Measurements from ENCODE around the gene RGS7.
"Not testable (repeated sequence)": the region's sequence is repeated elsewhere in the genome, so short reads cannot be mapped to it uniquely, and the experiment has no call there.

RGS7 gene

DNA sequence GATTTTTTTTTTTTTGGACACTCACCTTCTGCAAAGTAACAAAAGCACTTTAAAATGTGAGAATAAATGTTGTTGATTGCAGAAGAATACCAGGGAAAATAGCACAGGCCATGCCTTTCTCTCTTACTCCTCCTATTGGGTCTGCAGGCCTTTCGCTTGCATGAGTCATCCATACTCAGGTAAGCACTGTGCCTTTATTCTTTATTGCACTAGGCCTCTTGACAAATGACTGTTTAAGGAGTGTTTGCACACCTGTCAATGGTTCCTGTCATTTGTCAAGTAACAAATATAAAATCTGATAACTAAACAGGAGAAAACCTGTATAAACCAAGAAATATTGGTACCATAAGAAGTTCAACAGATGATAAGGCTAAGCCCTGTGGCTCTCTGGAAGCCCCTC, 106.5 kb downstream of the RGS7 start:
- Histone ChIP-seq H3K36me3 (no peaks in the 10 kb centered on the region), H3K4me1 (no peaks in the 10 kb centered on the region), H3K27ac (no peak overlapping the region), H3K27me3 (no peaks in the 10 kb centered on the region), H3K4me2 (no peak overlapping the region), H3K9me3 (no peaks in the 10 kb centered on the region), H4K20me1 (no peaks in the 10 kb centered on the region), H3K4me3 (no peak overlapping the region), H3K9ac (no peak overlapping the region)
- TF ChIP-seq Cebpa-rat (IDR thresholded peaks at IDR 0.05) = no peak

DNA sequence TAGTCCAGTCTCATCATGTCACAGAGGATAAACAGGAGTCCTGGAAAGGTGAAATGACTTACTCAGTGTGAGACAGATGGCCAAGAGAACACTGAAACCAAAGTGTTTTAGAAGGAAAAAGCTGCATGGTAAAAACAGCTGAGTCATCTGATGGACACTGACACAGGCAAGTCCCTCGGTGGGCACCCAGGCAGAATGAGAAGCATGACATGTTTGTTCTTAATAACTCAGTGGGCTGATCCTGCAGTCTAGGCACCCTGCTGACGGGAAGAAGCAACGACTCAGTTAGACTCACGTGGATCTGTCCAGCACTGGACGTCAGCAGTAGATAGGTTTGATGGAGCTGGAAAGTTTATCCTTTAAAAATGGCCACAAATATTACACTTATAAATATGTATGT, 116.9 kb downstream of the RGS7 start:
- H4K20me1 ChIP-seq = no peaks in the 10 kb centered on the region
- H3K4me2 ChIP-seq = no peak overlapping the region
- no peaks in the 10 kb centered on the region for H3K36me3 ChIP-seq
- H3K9me3 ChIP-seq = no peaks in the 10 kb centered on the region
- H3K27ac ChIP-seq = no peak overlapping the region
- no peaks in the 10 kb centered on the region for H3K4me1 ChIP-seq
- no peak for TF ChIP-seq Cebpa-rat (IDR thresholded peaks at IDR 0.05)
- H3K4me3 ChIP-seq = no peak overlapping the region
- H3K27me3 ChIP-seq = no peaks in the 10 kb centered on the region
- no peak overlapping the region for H3K9ac ChIP-seq

DNA sequence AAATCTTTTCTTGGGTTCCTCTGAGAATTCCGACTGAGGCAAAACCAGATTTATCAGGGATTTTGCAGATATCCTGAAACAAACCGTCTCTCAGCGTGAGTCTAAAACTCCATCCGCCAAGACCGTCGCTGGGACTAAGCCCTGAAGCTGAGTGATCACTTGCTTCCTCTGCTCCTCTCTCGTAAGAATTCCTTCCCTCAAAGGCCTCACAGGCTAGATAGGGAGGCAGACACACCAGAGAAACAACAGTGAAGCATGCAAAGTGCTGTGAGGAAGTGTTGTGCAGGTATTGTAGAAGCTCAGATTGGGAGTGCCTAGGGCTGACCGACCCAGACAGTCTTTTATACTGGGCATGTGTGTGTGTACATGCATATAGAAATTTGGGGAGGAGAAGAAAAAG, 119.1 kb downstream of the RGS7 start:
- Histone ChIP-seq H3K27ac (no peak overlapping the region), H3K4me3 (no peak overlapping the region), H3K27me3 (no peaks in the 10 kb centered on the region), H3K9ac (no peak overlapping the region), H4K20me1 (no peaks in the 10 kb centered on the region), H3K4me1 (no peaks in the 10 kb centered on the region), H3K4me2 (no peak overlapping the region), H3K9me3 (no peaks in the 10 kb centered on the region), H3K36me3 (no peaks in the 10 kb centered on the region)
- TF ChIP-seq Cebpa-rat (IDR thresholded peaks at IDR 0.05) = no peak

DNA sequence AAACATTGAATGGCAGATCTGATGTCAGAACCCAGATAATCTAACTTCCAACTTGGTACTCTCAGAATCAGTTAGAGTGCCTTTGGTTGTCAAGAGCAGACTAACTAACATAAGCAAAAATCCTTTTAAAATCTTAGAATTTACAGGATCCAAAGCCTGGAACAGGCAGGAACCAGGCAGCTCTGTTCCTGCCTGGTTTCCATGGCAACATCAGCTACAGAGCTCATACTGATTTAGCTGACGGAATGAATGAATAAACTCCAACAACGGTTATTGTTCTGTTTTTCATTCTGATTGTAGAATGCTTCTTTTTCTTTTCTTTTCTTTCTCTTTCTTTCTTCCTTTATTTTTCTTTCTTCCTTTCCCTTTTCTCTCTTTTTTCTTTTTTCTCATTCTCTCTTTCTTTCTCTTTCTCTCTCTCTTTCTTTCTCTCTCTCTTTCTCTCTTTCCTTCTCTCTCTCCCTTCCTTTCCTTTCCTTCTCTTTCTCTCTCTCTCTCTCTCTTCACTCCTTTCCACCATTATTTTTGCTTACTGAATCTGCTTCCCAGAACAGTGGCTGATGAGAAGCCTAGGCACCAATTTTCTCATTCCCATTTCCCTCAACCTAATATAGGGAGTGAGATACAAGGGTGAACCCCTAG, 121.6 kb downstream of the RGS7 start:
- Histone ChIP-seq H3K36me3 (no peaks in the 10 kb centered on the region), H3K27ac (no peak overlapping the region), H4K20me1 (no peaks in the 10 kb centered on the region), H3K9me3 (no peaks in the 10 kb centered on the region), H3K4me2 (no peak overlapping the region), H3K27me3 (no peaks in the 10 kb centered on the region), H3K9ac (no peak overlapping the region), H3K4me3 (no peak overlapping the region), H3K4me1 (no peaks in the 10 kb centered on the region)
- no peak for TF ChIP-seq Cebpa-rat (IDR thresholded peaks at IDR 0.05)

DNA sequence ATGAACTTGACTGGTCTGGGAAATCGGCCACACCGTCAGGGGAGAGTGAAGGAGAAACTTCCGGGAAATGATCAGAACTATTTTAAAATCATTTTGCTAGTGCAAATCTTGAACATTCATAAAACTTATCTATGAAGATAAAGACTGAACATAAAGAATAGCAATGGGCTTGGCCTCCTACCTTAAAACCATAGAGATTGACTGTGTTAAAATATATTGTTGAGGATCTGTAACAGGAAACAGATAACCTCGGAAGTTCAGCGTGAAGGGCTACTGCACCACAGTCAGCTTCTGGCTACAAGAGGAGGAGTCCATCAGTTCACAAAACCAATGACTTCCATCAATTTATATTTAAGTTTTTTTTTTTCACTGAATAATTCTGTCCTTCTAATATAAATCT, 127.3 kb downstream of the RGS7 start:
- H3K4me1 ChIP-seq = no peaks in the 10 kb centered on the region
- H3K36me3 ChIP-seq = no peaks in the 10 kb centered on the region
- no peak overlapping the region for H3K9ac ChIP-seq
- no peaks in the 10 kb centered on the region for H4K20me1 ChIP-seq
- H3K27me3 ChIP-seq = no peaks in the 10 kb centered on the region
- no peak overlapping the region for H3K27ac ChIP-seq
- H3K9me3 ChIP-seq = no peaks in the 10 kb centered on the region
- H3K4me2 ChIP-seq = no peak overlapping the region
- TF ChIP-seq Cebpa-rat (IDR thresholded peaks at IDR 0.05) = no peak
- H3K4me3 ChIP-seq = no peak overlapping the region

DNA sequence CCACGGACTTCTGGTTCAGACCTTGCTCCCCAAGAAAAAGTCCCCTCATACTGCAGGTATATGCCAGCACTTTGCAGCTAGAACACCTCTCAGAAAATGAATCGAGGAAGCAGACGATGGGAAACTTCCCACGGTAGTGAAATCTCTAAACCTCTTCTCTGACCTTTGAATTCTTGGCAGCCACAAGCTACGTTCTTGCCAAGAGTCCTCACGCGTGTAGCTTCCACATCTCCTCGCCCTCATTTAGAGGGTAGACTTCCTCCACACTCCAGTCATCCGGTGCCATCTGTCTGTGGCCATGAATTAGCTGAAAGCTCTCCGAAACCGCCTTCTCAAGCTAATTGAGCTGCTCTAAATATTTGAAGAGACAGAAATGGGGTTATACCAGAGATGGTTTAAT, 127.8 kb downstream of the RGS7 start:
- no peaks in the 10 kb centered on the region for H3K27me3 ChIP-seq
- no peak overlapping the region for H3K4me2 ChIP-seq
- no peak overlapping the region for H3K4me3 ChIP-seq
- H3K4me1 ChIP-seq = no peaks in the 10 kb centered on the region
- no peak overlapping the region for H3K9ac ChIP-seq
- H4K20me1 ChIP-seq = no peaks in the 10 kb centered on the region
- no peaks in the 10 kb centered on the region for H3K36me3 ChIP-seq
- no peaks in the 10 kb centered on the region for H3K9me3 ChIP-seq
- no peak for TF ChIP-seq Cebpa-rat (IDR thresholded peaks at IDR 0.05)
- no peak overlapping the region for H3K27ac ChIP-seq

DNA sequence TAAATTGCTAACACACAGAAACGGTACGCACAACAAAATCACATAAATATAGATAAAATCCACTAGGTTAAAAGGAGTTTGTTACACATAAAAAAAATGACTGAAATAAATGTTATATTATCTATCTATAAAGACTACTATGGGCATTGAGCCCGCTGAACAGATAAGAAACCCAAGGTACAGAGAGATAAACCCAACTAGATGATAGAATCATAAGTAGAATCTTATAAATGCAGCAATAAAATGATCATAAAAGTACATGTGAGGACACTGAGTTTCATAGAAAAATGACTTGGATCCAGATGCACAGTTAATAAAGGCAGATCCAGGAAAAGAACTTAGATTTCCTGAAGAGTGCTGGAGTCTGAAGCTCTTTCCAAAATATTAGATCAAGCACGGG, 128.7 kb downstream of the RGS7 start:
- Histone ChIP-seq H3K27me3 (no peaks in the 10 kb centered on the region), H3K4me2 (no peak overlapping the region), H3K27ac (no peak overlapping the region), H4K20me1 (no peaks in the 10 kb centered on the region), H3K4me1 (no peaks in the 10 kb centered on the region), H3K9ac (no peak overlapping the region), H3K4me3 (no peak overlapping the region), H3K36me3 (no peaks in the 10 kb centered on the region), H3K9me3 (0 out of 2 replicates have a peak, but pooled peaks cover 1% of the 10 kb centered on the region)
- TF ChIP-seq Cebpa-rat (IDR thresholded peaks at IDR 0.05) = no peak

DNA sequence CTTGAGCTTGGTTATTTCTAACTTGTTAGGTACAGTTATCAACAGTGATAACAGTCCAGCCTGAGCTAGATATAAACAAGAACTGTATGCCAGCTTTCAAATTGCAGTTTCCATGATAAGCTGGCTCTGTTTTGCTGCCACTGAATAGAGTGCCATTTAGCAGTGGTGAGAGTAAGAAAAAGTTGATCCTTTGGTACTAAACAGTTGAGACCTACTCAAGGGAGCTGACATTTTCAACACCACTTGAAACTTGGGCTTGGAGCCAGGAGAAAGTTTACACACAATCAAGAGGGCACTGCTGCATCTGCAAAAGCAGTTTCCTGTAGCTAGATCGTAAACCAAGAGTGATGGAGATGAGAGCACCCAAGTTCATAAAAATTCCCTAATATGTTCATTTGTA, 131.3 kb downstream of the RGS7 start:
- Histone ChIP-seq H3K4me2 (no peak overlapping the region), H3K27me3 (no peaks in the 10 kb centered on the region), H3K36me3 (no peaks in the 10 kb centered on the region), H3K9me3 (0 out of 2 replicates have a peak, but pooled peaks cover 4% of the 10 kb centered on the region), H3K4me3 (no peak overlapping the region), H4K20me1 (no peaks in the 10 kb centered on the region), H3K4me1 (no peaks in the 10 kb centered on the region), H3K27ac (no peak overlapping the region), H3K9ac (no peak overlapping the region)
- no peak for TF ChIP-seq Cebpa-rat (IDR thresholded peaks at IDR 0.05)

DNA sequence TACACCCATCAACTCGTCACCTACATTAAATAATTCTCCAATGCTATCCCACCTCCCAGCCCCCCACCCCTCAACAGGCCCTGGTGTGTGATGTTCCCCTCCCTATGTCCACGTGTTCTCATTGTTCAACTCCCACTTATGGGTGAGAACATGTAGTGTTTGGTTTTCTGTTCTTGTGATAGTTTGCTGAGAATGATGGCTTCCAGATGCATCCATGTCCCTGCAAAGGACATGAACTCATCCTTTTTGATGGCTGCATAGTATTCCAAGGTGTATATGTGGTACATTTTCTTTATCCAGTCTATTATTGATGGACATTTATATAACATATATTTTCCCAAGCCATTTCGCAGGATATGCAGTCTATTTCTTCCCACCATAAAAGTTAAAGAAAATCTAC, 132.8 kb downstream of the RGS7 start:
- not testable (repeated sequence) for H3K4me3 ChIP-seq, H4K20me1 ChIP-seq, H3K27ac ChIP-seq, H3K4me2 ChIP-seq, H3K27me3 ChIP-seq, H3K9me3 ChIP-seq, H3K9ac ChIP-seq, H3K36me3 ChIP-seq, H3K4me1 ChIP-seq

DNA sequence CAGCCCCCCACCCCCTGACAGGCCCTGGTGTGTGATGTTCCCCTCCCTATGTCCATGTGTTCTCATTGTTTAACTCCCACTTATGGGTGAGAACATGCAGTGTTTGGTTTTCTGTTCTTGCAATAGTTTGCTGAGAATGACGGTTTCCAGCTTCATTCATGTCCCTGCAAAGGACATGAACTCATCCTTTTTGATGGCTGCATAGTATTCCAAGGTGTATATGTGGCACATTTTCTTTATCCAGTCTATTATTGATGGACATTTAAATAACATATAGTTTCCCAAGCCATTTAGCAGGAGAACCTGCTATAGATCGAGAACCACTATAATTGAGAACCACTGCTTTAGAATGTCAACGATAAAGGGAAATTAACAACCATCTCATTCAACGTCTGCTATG, 134.2 kb downstream of the RGS7 start:
- H3K4me2 ChIP-seq, H3K27me3 ChIP-seq, H3K27ac ChIP-seq, H3K9me3 ChIP-seq, H4K20me1 ChIP-seq, H3K9ac ChIP-seq, H3K4me3 ChIP-seq, H3K4me1 ChIP-seq, H3K36me3 ChIP-seq: not testable (repeated sequence)

DNA sequence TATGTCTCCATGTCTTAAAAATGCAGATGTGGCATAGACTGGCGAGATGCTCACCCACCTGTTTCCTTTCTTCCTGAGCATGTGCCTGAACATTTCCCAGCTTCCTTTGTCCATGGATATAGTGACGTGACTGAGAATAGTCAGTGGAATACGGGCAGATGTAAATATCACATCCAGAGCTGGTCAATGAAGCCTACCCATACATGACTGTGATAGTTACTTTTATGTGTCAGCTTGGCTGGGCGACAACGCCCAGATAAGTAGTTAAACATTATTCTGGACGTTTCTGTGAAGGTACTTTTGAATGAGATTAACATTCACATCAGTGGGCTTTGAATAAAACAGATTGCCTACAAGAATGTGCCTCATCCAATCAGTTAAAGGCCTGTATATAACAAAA, 135.7 kb downstream of the RGS7 start:
- Histone ChIP-seq H3K27me3 (no peaks in the 10 kb centered on the region), H3K4me1 (no peaks in the 10 kb centered on the region), H3K9ac (no peak overlapping the region), H3K36me3 (no peaks in the 10 kb centered on the region), H3K4me3 (no peak overlapping the region), H3K4me2 (no peak overlapping the region), H3K27ac (no peak overlapping the region), H4K20me1 (no peaks in the 10 kb centered on the region), H3K9me3 (0 out of 2 replicates have a peak, but pooled peaks cover 4% of the 10 kb centered on the region)
- no peak for TF ChIP-seq Cebpa-rat (IDR thresholded peaks at IDR 0.05)

DNA sequence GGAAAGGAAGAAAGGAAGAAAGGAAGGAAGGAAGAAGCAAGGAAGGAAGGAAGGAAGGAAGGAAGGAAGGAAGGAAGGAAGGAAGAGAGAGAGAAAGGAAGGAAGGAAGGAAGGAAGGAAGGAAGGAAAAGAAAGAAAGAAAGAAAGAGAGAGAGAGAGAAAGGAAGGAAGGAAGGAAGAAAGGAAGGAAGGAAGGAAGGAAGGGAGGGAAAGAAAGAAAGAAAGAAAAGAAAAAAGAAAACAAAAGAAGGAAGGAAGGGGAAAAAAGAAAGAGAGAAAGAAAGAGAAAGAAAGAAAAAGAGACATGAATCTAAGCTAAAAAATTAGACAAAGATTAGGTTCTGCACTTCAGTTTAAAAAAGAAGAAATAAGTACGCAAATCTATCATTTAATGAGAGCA, 136.1 kb downstream of the RGS7 start:
- not testable (repeated sequence) for H3K4me2 ChIP-seq, H3K9ac ChIP-seq, H3K9me3 ChIP-seq, H3K27ac ChIP-seq, H3K36me3 ChIP-seq, H3K27me3 ChIP-seq, H3K4me1 ChIP-seq, H4K20me1 ChIP-seq, H3K4me3 ChIP-seq
